DOHH2 (cell line): ENCODE data around the gene ZNF662.

Source experiments
- EZH2phosphoT487 ChIP-seq: fragments of 200-600 bp; sonication (generic); IDR thresholded peaks from 2 replicates; pipeline ENCODE4 v1.6.1; 2017; ENCODE audit warnings: borderline replicate concordance, mild to moderate bottlenecking, antibody characterized with exemption, low read length, moderate library complexity, mixed read lengths
- TF ChIP-seq, protein P1 (sequence below): fragments of 200-600 bp; sonication (generic); IDR thresholded peaks from one replicate; pipeline ENCODE4 v1.5.1; 2014; ENCODE audit warnings: antibody characterized with exemption, mild to moderate bottlenecking, low read depth, low read length; ENCODE audit not compliant: poor library complexity, severe bottlenecking

DNA sequence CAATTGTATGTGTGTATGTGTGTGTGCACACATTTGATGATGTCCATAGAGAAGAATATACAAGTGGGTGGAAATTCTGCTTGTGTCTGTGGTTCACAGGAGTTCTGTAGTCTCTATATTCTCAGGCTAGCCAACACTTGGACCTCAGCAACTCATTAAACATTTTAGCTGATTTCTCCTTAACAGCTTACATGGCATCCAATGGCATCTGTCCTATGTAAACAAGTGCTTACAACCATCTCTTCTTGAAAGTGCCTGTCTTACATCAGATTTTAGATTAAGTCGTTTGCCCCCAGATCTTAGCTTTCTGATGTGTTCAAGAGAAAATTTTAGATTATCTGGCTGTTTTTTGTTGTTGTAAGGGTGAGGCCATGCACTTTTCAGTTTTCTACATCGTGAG is 29.0 kb downstream of the ZNF662 start:
- TF ChIP-seq, protein P1, sequence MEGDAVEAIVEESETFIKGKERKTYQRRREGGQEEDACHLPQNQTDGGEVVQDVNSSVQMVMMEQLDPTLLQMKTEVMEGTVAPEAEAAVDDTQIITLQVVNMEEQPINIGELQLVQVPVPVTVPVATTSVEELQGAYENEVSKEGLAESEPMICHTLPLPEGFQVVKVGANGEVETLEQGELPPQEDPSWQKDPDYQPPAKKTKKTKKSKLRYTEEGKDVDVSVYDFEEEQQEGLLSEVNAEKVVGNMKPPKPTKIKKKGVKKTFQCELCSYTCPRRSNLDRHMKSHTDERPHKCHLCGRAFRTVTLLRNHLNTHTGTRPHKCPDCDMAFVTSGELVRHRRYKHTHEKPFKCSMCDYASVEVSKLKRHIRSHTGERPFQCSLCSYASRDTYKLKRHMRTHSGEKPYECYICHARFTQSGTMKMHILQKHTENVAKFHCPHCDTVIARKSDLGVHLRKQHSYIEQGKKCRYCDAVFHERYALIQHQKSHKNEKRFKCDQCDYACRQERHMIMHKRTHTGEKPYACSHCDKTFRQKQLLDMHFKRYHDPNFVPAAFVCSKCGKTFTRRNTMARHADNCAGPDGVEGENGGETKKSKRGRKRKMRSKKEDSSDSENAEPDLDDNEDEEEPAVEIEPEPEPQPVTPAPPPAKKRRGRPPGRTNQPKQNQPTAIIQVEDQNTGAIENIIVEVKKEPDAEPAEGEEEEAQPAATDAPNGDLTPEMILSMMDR = no peak
- no peak for TF ChIP-seq EZH2phosphoT487
